Keratinocyte (primary cell): ENCODE measurements around the gene MESD. TPM values are rescaled to one million over a fixed set of nuclear protein-coding genes. Genes with fewer than 3 reads are reported as not detected.

ENCODE experiments used
- DNase-seq: peaks from one replicate; pipeline ENCODE4 v3.0.0-alpha.2; 2011; ENCODE audit warnings: low read depth, missing footprints, low spot score
- FAIRE-seq: peaks from 2 replicates; lab custom pipeline; 2011; peaks lifted over from hg19 to GRCh38; lab: Jason Lieb, UNC
- H2AFZ ChIP-seq: 2 replicates; pipeline ENCODE4 v1.6.0; 2012; ENCODE audit warnings: low read length, control low read depth, inconsistent platforms; ENCODE audit not compliant: control insufficient read depth
- H3K27ac ChIP-seq: 2 replicates; pipeline ENCODE4 v1.5.1; 2011; ENCODE audit warnings: low read length; ENCODE audit not compliant: control insufficient read depth, insufficient read depth
- H3K27me3 ChIP-seq: 3 replicates; pipeline ENCODE4 v1.6.0; 2011; ENCODE audit warnings: low read length; ENCODE audit not compliant: control insufficient read depth, insufficient read depth; ENCODE audit errors: extremely low read depth
- H3K36me3 ChIP-seq, 2 experiments: 2 replicates in 1 of 2; 3 replicates in 1 of 2; pipeline ENCODE4 v1.5.1; 2011; ENCODE audit warnings: low read length in 2 of 2, mild to moderate bottlenecking in 1 of 2; ENCODE audit not compliant: control insufficient read depth in 2 of 2, insufficient read depth in 2 of 2; ENCODE audit errors: extremely low read depth in 1 of 2
- H3K4me1 ChIP-seq: 3 replicates; pipeline ENCODE4 v1.5.1; 2011; ENCODE audit warnings: low read length; ENCODE audit not compliant: control insufficient read depth, insufficient read depth; ENCODE audit errors: extremely low read depth
- H3K4me2 ChIP-seq: 3 replicates; pipeline ENCODE4 v1.6.0; 2011; ENCODE audit warnings: low read depth, low read length; ENCODE audit not compliant: control insufficient read depth, insufficient read depth; ENCODE audit errors: extremely low read depth
- H3K4me3 ChIP-seq, 3 experiments: fragments of 200-600 bp in 1 of 3; sonication (generic) in 1 of 3; 2 replicates in 2 of 3; 3 replicates in 1 of 3; pipeline ENCODE4 v1.5.1; 2011 to 2016; ENCODE audit warnings: low read length in 3 of 3, mild to moderate bottlenecking in 3 of 3, control low read depth in 2 of 3, inconsistent platforms in 1 of 3, low read depth in 1 of 3, mixed read lengths in 1 of 3, mixed run types in 1 of 3, moderate library complexity in 1 of 3; ENCODE audit not compliant: control insufficient read depth in 2 of 3, insufficient read depth in 2 of 3; ENCODE audit errors: extremely low read depth in 1 of 3
- H3K79me2 ChIP-seq: 2 replicates; pipeline ENCODE4 v1.6.0; 2012; ENCODE audit warnings: low read length; ENCODE audit not compliant: control insufficient read depth, insufficient read depth
- H3K9ac ChIP-seq: 3 replicates; pipeline ENCODE4 v1.6.0; 2011; ENCODE audit warnings: low read length; ENCODE audit not compliant: control insufficient read depth, insufficient read depth; ENCODE audit errors: extremely low read depth
- H3K9me1 ChIP-seq: 3 replicates; pipeline ENCODE4 v1.6.0; 2011; ENCODE audit warnings: low read length; ENCODE audit not compliant: control insufficient read depth, insufficient read depth; ENCODE audit errors: extremely low read depth
- H3K9me3 ChIP-seq: 2 replicates; pipeline ENCODE4 v1.5.1; 2012; ENCODE audit warnings: low read depth, low read length; ENCODE audit not compliant: control insufficient read depth
- H4K20me1 ChIP-seq: 3 replicates; pipeline ENCODE4 v1.6.0; 2011; ENCODE audit warnings: low read length; ENCODE audit not compliant: control insufficient read depth, insufficient read depth; ENCODE audit errors: extremely low read depth
- EZH2 ChIP-seq: IDR thresholded peaks from one replicate; pipeline ENCODE4 v1.6.1; 2012; ENCODE audit warnings: inconsistent platforms, mild to moderate bottlenecking, low read length, moderate library complexity
- dilution Hi-C: fragments of 300-500 bp; cut with MboI; formaldehyde crosslinking; loops from one replicate; pipeline ENCODE4 v1.7.0; 2020; ENCODE audit warnings: low sequenced_read_pairs; ENCODE audit not compliant: extremely low pct_ligation_motif_present
- polyA plus RNA-seq, 5 experiments: library from polyadenylated mRNA; depleted of rRNA in 3 of 5; stranded (reverse) in 3 of 5; stranded (forward) in 1 of 5; unstranded in 1 of 5; fragments of >200 nt; gene quantifications; 1 replicate in 1 of 5; 2 replicates in 3 of 5; 3 replicates in 1 of 5; pipeline versions ENCODE4 v1.2.1 to v1.2.3, GENCODE V29; 2011 to 2012; ENCODE audit warnings: missing spikeins in 2 of 5, low read depth in 1 of 5, low replicate concordance in 1 of 5
- TF ChIP-seq, protein P1 (sequence below), 3 experiments: IDR thresholded peaks in 1 of 3; conservative IDR thresholded peaks in 1 of 3; optimal IDR thresholded peaks in 1 of 3; 2 replicates in 2 of 3; 3 replicates in 1 of 3; pipeline versions ENCODE3 to v1.5.1; 2011; ENCODE audit warnings: low read length in 3 of 3, mild to moderate bottlenecking in 3 of 3, moderate library complexity in 2 of 3, control low read depth in 1 of 3, inconsistent platforms in 1 of 3; ENCODE audit not compliant: insufficient read depth in 2 of 3; ENCODE audit errors: extremely low read depth in 1 of 3

MESD gene
- polyA plus RNA-seq, 1 donor (not counting 4 experiments of a cell fraction or from before 2014, with no cell fraction given) = 18.7 TPM

GRCh38 chr15:81037952-81038743 is 48.5 kb upstream of the MESD start:
- DNase-seq = no peak
- dilution Hi-C loops = no loop called here
- H2AFZ ChIP-seq = no peak overlapping the region
- H3K27me3 ChIP-seq = no peaks in the 10 kb centered on the region
- H3K4me3 ChIP-seq = no peak overlapping the region
- TF ChIP-seq, protein P1, sequence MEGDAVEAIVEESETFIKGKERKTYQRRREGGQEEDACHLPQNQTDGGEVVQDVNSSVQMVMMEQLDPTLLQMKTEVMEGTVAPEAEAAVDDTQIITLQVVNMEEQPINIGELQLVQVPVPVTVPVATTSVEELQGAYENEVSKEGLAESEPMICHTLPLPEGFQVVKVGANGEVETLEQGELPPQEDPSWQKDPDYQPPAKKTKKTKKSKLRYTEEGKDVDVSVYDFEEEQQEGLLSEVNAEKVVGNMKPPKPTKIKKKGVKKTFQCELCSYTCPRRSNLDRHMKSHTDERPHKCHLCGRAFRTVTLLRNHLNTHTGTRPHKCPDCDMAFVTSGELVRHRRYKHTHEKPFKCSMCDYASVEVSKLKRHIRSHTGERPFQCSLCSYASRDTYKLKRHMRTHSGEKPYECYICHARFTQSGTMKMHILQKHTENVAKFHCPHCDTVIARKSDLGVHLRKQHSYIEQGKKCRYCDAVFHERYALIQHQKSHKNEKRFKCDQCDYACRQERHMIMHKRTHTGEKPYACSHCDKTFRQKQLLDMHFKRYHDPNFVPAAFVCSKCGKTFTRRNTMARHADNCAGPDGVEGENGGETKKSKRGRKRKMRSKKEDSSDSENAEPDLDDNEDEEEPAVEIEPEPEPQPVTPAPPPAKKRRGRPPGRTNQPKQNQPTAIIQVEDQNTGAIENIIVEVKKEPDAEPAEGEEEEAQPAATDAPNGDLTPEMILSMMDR (optimal IDR thresholded peaks at IDR 0.05 in 1 of 3, IDR thresholded peaks at IDR 0.05 in 1 of 3, conservative IDR thresholded peaks at IDR 0.05 in 1 of 3; ENCODE audit: extremely low read depth in 1 of 3, insufficient read depth in 2 of 3, low read length in 3 of 3) = no peak
- no peak for TF ChIP-seq EZH2
- FAIRE-seq = no peak
- H3K27ac ChIP-seq = no peak overlapping the region
- H3K4me2 ChIP-seq = no peak overlapping the region
- H4K20me1 ChIP-seq = no peaks in the 10 kb centered on the region
- no peak overlapping the region for H3K9ac ChIP-seq
- H3K36me3 ChIP-seq = no peaks in the 10 kb centered on the region
- no peaks in the 10 kb centered on the region for H3K9me3 ChIP-seq
- H3K9me1 ChIP-seq = no peaks in the 10 kb centered on the region
- no peaks in the 10 kb centered on the region for H3K79me2 ChIP-seq
- H3K4me1 ChIP-seq = peaks cover 10% of the 10 kb centered on the region

DNA sequence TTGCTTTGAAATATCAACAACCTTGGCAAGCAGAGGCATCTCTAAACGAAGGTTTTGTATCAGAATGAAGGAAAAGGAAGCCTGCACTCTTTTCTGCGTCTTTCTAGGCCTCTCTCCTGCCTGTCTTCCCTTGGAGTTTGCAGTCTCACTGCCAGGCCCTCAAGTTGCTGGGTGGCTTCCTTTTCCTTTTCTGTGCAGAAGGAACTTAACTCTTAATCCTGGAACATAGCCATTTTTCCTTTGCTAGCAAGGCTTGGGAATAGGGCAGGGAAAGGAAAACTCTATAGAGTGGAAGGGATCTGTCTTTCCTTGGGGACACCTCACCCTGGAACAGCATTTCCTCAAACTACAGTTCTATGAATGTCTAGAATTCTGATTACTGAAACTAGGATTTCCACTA is 43.9 kb upstream of the MESD start:
- Histone ChIP-seq H3K4me1 (peaks cover 8% of the 10 kb centered on the region), H3K27ac (no peak overlapping the region), H2AFZ (no peak overlapping the region), H3K27me3 (no peaks in the 10 kb centered on the region), H3K9ac (no peak overlapping the region), H3K79me2 (no peaks in the 10 kb centered on the region), H4K20me1 (no peaks in the 10 kb centered on the region), H3K36me3 (no peaks in the 10 kb centered on the region), H3K9me3 (no peaks in the 10 kb centered on the region), H3K9me1 (no peaks in the 10 kb centered on the region), H3K4me2 (no peak overlapping the region), H3K4me3 (no peak overlapping the region)
- dilution Hi-C loops = no loop called here
- no peak for DNase-seq
- TF ChIP-seq, protein P1 (optimal IDR thresholded peaks at IDR 0.05 in 1 of 3, IDR thresholded peaks at IDR 0.05 in 1 of 3, conservative IDR thresholded peaks at IDR 0.05 in 1 of 3; ENCODE audit: extremely low read depth in 1 of 3, insufficient read depth in 2 of 3, low read length in 3 of 3) = no peak
- TF ChIP-seq EZH2 = no peak
- no peak for FAIRE-seq
